Measurements from ENCODE around the gene VCL. TPM values are rescaled to one million over a fixed set of nuclear protein-coding genes. Genes with fewer than 3 reads are reported as not detected.

VCL gene
- total and polyA plus RNA-seq, 9 of the 15 experiments (the other 6 are each of a cell fraction or from before 2014, with no cell fraction given), result 29.8 to 186 (median 76.4) TPM

DNA sequence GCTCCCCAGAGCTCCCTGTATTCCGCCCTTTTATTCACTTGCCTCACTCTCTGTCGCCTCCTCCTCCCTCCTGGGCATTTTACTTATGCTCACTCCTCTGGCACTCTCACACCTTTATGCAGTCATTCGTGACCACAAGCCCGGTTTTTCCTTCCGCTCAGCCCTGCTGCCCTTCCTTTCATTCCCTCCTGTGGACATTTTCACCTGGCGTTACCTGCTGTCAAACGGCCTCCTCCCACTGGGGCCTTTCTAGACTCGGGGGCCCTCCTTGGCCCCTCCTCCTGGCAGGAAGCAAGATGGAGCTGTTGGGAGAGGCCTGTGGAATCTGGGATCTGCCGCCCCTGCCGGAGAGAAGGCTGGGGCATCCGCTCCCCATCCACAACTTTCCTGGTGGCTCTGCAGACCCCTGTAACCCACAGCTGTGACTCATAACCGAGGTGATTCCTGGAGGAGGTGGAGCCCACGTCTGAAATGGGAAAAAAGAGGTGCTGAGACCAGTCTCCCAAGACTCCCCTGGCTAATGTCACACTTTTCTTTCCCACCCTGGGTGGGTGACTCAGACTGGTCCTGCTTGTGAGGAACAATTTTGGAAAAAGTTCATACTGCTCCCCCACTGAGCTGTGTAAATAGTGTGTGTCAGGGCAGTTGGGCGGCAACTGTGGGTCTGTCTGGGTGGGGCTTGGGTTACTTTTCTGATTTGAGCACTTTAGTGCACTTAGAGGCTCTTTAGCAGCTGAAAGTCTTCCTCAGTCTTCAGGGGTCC lies 1.2 kb downstream of the VCL start (continued):
- TF ChIP-seq, protein P1, sequence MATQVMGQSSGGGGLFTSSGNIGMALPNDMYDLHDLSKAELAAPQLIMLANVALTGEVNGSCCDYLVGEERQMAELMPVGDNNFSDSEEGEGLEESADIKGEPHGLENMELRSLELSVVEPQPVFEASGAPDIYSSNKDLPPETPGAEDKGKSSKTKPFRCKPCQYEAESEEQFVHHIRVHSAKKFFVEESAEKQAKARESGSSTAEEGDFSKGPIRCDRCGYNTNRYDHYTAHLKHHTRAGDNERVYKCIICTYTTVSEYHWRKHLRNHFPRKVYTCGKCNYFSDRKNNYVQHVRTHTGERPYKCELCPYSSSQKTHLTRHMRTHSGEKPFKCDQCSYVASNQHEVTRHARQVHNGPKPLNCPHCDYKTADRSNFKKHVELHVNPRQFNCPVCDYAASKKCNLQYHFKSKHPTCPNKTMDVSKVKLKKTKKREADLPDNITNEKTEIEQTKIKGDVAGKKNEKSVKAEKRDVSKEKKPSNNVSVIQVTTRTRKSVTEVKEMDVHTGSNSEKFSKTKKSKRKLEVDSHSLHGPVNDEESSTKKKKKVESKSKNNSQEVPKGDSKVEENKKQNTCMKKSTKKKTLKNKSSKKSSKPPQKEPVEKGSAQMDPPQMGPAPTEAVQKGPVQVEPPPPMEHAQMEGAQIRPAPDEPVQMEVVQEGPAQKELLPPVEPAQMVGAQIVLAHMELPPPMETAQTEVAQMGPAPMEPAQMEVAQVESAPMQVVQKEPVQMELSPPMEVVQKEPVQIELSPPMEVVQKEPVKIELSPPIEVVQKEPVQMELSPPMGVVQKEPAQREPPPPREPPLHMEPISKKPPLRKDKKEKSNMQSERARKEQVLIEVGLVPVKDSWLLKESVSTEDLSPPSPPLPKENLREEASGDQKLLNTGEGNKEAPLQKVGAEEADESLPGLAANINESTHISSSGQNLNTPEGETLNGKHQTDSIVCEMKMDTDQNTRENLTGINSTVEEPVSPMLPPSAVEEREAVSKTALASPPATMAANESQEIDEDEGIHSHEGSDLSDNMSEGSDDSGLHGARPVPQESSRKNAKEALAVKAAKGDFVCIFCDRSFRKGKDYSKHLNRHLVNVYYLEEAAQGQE (IDR thresholded peaks at IDR 0.05; ENCODE audit: borderline replicate concordance), result 0 out of 2 replicates have a peak, but pooled peaks have one; percentile 2
- TF ChIP-seq, protein P1 (CRISPR knock-in tag; IDR thresholded peaks at IDR 0.05; ENCODE audit: low read depth), result no peak
- TF ChIP-seq HDAC1 (IDR thresholded peaks at IDR 0.05) (peak in 1 of 2 experiments; percentile 70; a peak in 2 of 4 replicates), MTF1 (CRISPR knock-in tag; IDR thresholded peaks at IDR 0.05; ENCODE audit: borderline replicate concordance) (no peak), SMARCE1 (IDR thresholded peaks at IDR 0.05) (no peak; the same call in none of the 2 replicates), SAFB2 (IDR thresholded peaks at IDR 0.05; ENCODE audit: borderline replicate concordance, low read depth, low read length, severe bottlenecking) (no peak), ZFP1 (CRISPR knock-in tag; IDR thresholded peaks at IDR 0.05) (no peak; the same call in 1 of the 2 replicates), SMARCC2 (IDR thresholded peaks at IDR 0.05; ENCODE audit: low read depth) (peak; percentile 44; the same call in 1 of the 2 replicates), ZNF436 (CRISPR knock-in tag; IDR thresholded peaks at IDR 0.05) (no peak), NCOA4 (IDR thresholded peaks at IDR 0.05; ENCODE audit: partially characterized antibody) (no peak), TCFL5 (CRISPR knock-in tag; conservative IDR thresholded peaks at IDR 0.05) (no peak), ZSCAN32 (CRISPR knock-in tag; IDR thresholded peaks at IDR 0.05) (no peak), PTBP1 (IDR thresholded peaks at IDR 0.05; ENCODE audit: low read depth, low read length) (0 out of 2 replicates have a peak, but pooled peaks have one; percentile 36), NFE2 (IDR thresholded peaks at IDR 0.05; ENCODE audit: low read depth) (no peak), ZNF699 (CRISPR knock-in tag; IDR thresholded peaks at IDR 0.05; ENCODE audit: insufficient replicate concordance) (no peak), HDGF (IDR thresholded peaks at IDR 0.05) (no peak; the same call in 1 of the 2 replicates), TAF7 (tag; IDR thresholded peaks at IDR 0.05) (no peak), SP1 (CRISPR knock-in tag; IDR thresholded peaks at IDR 0.05) (peak; percentile 24; the same call in 1 of the 2 replicates), NFXL1 (CRISPR knock-in tag; IDR thresholded peaks at IDR 0.05) (peak; percentile 7; the same call in 1 of the 2 replicates), EWSR1 (IDR thresholded peaks at IDR 0.05; ENCODE audit: borderline replicate concordance, low read depth, partially characterized antibody) (no peak), MAFG (tag; conservative IDR thresholded peaks at IDR 0.05) (no peak), KDM5B (IDR thresholded peaks at IDR 0.05; ENCODE audit: insufficient replicate concordance, low read depth, low read length) (peak; percentile 48)

Data from K562 (cell line).